Panc1 (cell line): ENCODE data around the gene CDH6.

Experiments used
- CTCF ChIP-seq: fragments of 450-650 bp; IDR thresholded peaks from 2 replicates; pipeline ENCODE4 v1.5.1; 2017; ENCODE audit warnings: mild to moderate bottlenecking
- REST ChIP-seq, 2 experiments: IDR thresholded peaks; 2 replicates each; pipeline ENCODE4 v1.6.1; 2011 to 2012; ENCODE audit warnings: low read depth in 2 of 2, control low read depth in 1 of 2, low read length in 1 of 2, mild to moderate bottlenecking in 1 of 2, moderate library complexity in 1 of 2; ENCODE audit not compliant: insufficient read depth in 1 of 2
- TCF7L2 ChIP-seq: IDR thresholded peaks from 2 replicates; pipeline ENCODE4 v1.6.1; 2011; ENCODE audit warnings: mild to moderate bottlenecking, low read depth, low read length, inconsistent platforms

- no peak for TF ChIP-seq CTCF
- TF ChIP-seq REST (IDR thresholded peaks at IDR 0.05; ENCODE audit: insufficient read depth in 1 of 2, low read depth in 2 of 2, low read length in 1 of 2), result no peak
- no peak for TF ChIP-seq TCF7L2
Observed at GRCh38 chr5:31244921-31245320, 51.4 kb downstream of the CDH6 start.
